ENCODE data around the gene POLR2H.
A peak's percentile ranks its signal among the peaks of the same experiment; 100 is the strongest.

Gene POLR2H

DNA sequence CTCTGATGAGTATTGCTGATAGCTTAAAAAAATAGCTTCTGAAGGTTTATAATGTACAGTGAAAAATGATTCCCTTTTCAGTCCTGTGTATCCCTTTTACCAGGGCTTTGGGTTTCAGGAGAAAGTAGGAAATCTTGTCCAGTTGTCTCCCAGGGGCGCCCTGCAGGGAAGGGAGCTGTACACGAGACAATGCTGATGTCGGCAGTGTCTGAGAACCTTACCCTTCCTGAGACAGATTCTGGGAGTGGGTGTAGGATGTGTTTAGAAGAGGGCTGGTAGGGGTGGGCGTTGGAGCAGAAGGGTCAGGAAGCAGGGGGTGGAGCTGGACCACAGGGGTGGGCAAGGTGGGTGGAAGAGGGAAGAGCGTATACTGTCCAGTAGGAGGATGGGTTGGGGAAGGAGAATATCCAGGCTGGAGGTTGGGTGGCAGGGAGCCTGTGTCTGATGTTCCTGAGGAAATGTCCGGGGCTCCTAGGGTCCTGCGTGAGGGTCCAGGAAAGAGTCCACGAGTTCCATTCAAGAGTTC lies 10.8 kb downstream of the POLR2H start:
- DNase-seq, result no peak

GRCh38 chr3:184372911-184373310 lies 11.4 kb downstream of the POLR2H start:
- DNase-seq, result no peak

DNA sequence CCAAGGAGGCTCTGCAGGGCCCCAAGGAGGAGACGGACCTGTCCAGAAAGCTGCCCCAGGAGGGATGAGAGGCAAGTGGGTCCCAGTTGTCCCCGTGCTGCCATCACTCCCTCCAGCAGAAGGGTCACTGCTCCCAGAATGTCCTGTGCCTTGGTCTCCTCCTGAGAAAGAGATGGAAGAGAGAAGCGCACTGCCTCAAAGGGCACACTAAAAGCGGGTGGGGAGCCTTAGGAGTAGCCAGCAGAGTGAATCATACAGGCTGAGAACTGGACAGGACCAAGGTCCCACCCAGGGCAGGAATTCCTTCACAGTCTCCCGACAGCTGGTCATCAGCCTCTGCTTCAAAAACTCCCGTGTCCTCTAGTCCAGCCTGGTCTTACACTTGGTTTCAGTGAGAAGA lies 11.9 kb downstream of the POLR2H start:
- no peak for DNase-seq

DNA sequence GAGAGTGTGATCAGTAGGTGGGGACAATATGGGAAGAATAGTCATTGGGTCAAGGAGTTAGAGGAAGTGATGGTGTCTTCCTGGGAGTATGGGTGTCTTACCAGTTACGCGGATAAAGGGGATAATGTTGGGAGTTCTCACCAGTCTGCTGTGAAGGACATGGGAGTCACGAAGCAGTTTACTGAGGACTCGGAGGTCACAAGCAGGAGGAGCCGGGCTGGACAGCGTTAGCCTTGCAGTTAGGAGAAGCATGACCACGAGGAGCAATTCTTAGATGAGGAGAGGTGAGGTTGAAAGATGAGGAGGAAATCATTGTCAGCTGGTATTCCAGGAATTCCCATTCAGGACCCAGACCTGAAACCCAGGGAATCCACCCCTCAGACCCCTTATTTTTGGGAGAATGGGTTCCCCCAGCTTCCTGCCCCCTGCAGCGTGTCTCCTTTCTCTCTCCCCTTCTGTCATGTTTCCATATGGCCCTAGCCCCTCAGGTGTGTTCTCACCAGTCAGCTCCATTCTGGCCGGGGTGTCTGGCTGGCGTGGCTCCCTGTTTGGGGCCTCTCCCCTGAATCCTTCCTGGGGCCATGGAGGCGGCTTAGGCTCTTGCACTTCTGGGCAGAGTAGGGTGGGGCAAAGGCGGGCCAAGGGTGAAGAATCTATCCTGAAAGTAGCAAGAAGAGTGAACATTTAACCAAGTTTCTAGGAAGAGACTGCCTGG lies 14.4 kb downstream of the POLR2H start:
- DNase-seq, result no peak

DNA sequence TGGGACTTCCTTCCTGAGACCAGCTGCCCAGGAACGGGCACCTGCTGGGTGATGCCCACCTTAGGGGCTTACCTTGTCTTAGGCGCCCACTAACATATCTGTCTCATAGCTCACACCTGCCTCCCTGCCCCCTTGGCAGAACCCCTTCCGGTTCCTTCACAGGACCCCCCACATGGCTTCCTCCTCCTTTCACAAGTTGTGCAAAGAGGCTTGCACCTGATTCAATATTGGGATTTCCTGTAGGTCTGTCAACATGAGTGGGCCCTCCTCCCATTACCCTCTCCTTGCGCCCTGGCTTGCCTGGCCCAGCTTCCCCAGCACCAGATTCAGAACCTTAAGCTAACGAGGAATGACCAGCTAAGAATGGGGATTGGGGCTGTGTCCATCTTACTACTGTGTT lies 15.9 kb downstream of the POLR2H start:
- DNase-seq, result no peak

DNA sequence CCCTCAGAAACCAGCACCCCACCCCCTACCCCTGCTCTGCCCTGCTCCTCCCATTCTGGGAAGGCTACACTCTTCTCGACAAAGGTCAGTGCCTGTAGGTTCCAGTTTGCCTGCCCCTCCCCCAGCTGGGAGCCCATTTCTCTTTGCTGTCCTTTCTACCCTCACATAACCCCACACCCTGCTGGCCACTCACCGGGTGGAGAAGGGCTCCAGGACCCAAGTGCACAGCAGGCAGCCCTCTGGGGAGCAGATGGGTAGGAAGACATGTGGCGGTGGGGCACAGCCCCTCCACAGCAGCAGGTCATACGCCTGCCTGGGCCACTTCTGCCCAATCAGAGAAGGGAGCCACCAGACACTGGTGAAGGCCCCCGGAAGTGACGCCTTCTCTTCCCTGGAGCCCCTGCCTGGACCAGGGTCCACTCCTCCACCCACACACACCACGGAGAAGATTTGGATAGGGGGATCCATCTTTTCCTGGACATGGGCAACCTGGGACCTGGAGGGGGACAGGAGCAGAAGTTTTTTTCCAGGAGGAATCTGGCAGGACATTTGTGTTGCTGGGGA lies 16.5 kb downstream of the POLR2H start, which contains the start of gene THPO:
TSS of gene THPO (minus strand) at position 326 of the 564 bp plus-strand sequence. CDS start 1,948 bp downstream, outside the sequence.
- no peak for DNase-seq

DNA sequence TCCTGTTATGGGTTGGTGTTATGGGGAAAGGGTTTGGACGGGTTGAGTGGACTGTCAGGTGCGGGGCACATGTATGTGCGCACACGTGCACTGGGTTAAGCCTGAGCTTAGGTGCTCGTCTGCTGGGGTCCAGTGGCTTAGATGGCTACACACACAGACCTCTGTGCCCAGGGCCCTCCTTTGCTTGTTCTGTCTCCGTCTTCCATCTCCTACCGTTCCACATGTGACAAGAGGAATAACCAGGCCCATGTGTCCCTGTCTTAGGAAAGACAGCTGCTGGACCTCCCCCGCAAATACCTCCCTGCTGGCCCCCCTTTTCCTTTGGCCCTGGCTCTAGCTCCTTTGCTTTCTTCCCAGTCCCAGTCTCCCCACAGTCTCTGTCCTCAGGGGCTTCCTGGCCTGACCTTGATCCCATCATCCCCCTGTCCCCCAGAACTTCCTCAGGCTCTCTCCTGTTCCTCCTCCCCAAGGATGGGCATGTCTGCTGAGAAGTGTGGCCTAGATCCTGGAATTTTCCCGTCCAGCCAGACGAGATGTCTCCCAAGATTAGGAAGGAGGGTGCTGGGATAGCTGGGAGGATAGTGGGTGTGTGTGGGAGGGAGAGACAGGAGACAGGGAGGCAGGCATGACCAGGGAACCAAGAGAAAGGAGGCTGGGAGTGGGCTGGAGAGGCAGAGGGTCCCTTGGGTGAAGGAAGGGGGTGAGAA lies 17.3 kb downstream of the POLR2H start:
- DNase-seq, result no peak

DNA sequence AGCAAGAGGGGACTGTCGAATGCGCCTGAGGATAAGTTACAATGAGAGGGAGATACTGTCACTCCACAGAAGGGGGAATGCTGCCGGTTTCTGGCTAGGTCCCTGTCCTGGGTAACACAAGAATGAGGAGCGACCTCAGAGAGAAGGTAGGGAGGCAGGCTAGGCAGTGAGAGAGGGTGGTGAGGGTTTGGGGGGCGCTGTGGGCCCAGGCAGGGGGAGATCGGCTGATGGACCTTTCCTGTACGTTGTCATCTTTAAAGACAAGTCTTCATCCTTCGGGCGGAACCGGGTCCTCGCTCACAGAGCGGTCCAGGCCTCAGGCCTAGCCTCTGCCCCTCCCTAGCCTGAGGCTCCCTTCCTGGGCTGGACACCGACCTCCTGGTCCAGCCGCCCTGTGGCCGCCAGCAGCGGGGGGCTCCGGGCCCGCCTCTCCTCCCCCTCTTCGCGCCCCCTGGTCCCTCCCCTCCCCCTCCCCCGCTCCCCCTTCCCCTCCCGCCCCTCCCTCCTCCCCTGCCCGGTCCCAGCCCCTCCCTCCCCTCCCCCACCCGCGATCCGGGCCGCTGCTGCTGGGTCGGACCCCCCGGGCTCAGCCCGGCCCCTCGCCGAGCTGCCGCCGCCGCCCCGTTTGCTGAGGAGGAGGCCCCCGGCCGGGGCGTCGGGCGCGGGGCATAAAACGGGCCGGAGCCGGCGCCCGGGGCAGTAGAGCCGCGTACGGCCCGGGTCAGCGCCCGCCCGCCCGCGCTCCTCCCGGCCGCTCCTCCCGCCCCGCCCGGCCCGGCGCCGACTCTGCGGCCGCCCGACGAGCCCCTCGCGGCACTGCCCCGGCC lies 18.1 kb downstream of the POLR2H start, which contains the start of gene CHRD:
TSS of gene CHRD (plus strand) at position 697 of the 827 bp plus-strand sequence. CDS start 265 bp downstream, outside the sequence.
- DNase-seq, result no peak

- peak in 1 of 4 experiments; percentile 6 for DNase-seq
These were observed 18.7 kb downstream of the POLR2H start for GRCh38 chr3:184380185-184380626.

DNA sequence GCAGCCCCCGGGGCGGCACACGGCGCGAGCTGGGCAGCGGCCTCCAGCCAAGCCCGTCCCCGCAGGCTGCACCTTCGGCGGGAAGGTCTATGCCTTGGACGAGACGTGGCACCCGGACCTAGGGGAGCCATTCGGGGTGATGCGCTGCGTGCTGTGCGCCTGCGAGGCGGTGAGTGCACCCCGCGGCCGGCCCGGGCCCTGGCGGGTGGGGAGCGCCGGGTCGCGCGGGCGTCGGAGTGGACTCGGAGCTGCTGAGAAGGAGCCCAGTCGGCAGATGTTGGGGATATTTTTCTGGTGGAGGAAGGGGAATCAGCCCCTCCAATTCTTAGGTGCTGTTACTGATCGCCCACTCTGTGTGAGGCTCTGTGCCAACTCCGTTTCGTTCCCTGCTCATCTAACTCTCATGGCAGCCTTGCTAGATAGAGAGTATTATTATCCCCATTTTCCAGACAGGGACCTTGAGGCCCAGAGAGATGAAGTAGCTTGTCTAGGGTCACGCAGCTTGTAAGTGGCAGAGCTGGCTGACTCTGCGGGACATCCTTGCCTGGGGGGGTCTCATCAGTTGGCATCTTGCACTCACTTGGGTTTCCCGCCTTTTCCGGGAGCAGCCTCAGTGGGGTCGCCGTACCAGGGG lies 19.2 kb downstream of the POLR2H start:
- DNase-seq, result no peak

- DNase-seq, result no peak
These were observed 20.0 kb downstream of the POLR2H start for GRCh38 chr3:184381261-184382224.

- no peak for DNase-seq
These were observed 21.0 kb downstream of the POLR2H start for GRCh38 chr3:184382326-184383032.

- DNase-seq, result no peak
These were observed 21.7 kb downstream of the POLR2H start for GRCh38 chr3:184383033-184383740.

DNA sequence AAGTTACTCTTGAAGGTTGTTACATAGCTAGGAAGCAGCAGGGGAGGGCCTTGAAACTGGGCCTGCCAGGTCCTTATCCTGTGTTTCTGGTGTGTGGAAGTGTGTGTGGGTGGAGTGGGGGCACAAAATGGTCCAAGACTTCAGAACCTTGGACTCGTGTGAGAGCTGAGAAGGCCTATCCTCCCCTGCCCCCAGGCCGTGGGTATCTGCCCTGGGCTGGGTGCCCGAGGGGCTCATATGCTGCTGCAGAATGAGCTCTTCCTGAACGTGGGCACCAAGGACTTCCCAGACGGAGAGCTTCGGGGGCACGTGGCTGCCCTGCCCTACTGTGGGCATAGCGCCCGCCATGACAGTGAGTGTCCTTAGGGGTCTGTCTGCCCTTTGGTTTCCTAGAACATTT lies 22.8 kb downstream of the POLR2H start:
- DNase-seq, result no peak

GRCh38 chr3:184384856-184385422 lies 23.4 kb downstream of the POLR2H start:
- DNase-seq, result no peak

DNA sequence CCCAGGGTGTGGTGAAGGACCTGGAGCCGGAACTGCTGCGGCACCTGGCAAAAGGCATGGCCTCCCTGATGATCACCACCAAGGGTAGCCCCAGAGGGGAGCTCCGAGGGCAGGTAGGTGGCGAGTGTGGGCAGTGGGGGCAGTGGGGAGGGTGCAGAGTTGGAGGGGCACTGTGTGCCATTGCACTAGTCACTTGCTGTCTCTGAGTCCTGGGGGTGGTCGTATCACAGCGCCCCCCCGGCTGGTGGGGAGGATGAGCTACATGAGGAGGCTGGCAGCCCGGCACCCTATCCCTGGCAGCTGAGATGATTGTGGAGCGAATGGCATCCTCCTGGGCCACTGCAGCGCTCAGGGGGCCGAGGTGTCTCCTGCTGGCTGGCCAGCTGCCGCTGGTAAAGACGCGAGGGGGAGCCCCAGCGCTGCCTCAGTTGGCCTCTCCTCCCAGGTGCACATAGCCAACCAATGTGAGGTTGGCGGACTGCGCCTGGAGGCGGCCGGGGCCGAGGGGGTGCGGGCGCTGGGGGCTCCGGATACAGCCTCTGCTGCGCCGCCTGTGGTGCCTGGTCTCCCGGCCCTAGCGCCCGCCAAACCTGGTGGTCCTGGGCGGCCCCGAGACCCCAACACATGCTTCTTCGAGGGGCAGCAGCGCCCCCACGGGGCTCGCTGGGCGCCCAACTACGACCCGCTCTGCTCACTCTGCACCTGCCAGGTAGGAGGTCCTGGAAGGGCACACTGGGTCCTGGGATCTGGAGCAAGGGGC lies 24.7 kb downstream of the POLR2H start:
- no peak for DNase-seq

DNA sequence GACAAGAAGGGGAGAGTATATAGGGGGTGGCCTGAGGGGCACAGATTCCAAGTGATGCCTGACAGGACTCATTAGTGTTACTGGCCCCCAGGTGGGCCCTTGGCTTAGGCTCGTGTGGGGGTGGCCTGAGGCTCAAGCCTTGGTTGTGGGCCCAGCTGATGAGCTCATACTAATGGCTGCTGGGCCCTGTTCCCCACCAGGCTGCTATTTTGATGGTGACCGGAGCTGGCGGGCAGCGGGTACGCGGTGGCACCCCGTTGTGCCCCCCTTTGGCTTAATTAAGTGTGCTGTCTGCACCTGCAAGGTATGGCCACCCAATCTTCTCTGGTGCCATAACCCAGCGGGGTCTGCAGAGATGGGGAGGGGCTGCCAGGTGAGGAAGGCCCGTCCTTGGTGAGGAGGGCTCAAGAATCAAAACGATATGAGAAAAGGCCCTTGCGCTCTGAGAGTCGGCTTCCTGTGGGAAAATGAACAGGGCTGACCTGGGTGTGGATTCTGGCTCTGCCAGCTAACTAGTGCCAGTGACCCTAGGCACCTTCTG lies 25.7 kb downstream of the POLR2H start:
- no peak for DNase-seq
